Keratinocyte (primary cell): Measurements from ENCODE around the gene AEBP1. TPM values are rescaled to one million over a fixed set of nuclear protein-coding genes. Genes with fewer than 3 reads are reported as not detected.

Source experiments
- DNase-seq: peaks from one replicate; pipeline ENCODE4 v3.0.0-alpha.2; 2011; ENCODE audit warnings: low read depth, missing footprints, low spot score
- FAIRE-seq: peaks from 2 replicates; lab custom pipeline; 2011; peaks lifted over from hg19 to GRCh38; lab: Jason Lieb, UNC
- H2AFZ ChIP-seq: 2 replicates; pipeline ENCODE4 v1.6.0; 2012; ENCODE audit warnings: low read length, control low read depth, inconsistent platforms; ENCODE audit not compliant: control insufficient read depth
- H3K27ac ChIP-seq: 2 replicates; pipeline ENCODE4 v1.5.1; 2011; ENCODE audit warnings: low read length; ENCODE audit not compliant: control insufficient read depth, insufficient read depth
- H3K27me3 ChIP-seq: 3 replicates; pipeline ENCODE4 v1.6.0; 2011; ENCODE audit warnings: low read length; ENCODE audit not compliant: control insufficient read depth, insufficient read depth; ENCODE audit errors: extremely low read depth
- H3K36me3 ChIP-seq, 2 experiments: 2 replicates in 1 of 2; 3 replicates in 1 of 2; pipeline ENCODE4 v1.5.1; 2011; ENCODE audit warnings: low read length in 2 of 2, mild to moderate bottlenecking in 1 of 2; ENCODE audit not compliant: control insufficient read depth in 2 of 2, insufficient read depth in 2 of 2; ENCODE audit errors: extremely low read depth in 1 of 2
- H3K4me1 ChIP-seq: 3 replicates; pipeline ENCODE4 v1.5.1; 2011; ENCODE audit warnings: low read length; ENCODE audit not compliant: control insufficient read depth, insufficient read depth; ENCODE audit errors: extremely low read depth
- H3K4me2 ChIP-seq: 3 replicates; pipeline ENCODE4 v1.6.0; 2011; ENCODE audit warnings: low read depth, low read length; ENCODE audit not compliant: control insufficient read depth, insufficient read depth; ENCODE audit errors: extremely low read depth
- H3K4me3 ChIP-seq, 3 experiments: fragments of 200-600 bp in 1 of 3; sonication (generic) in 1 of 3; 2 replicates in 2 of 3; 3 replicates in 1 of 3; pipeline ENCODE4 v1.5.1; 2011 to 2016; ENCODE audit warnings: low read length in 3 of 3, mild to moderate bottlenecking in 3 of 3, control low read depth in 2 of 3, inconsistent platforms in 1 of 3, low read depth in 1 of 3, mixed read lengths in 1 of 3, mixed run types in 1 of 3, moderate library complexity in 1 of 3; ENCODE audit not compliant: control insufficient read depth in 2 of 3, insufficient read depth in 2 of 3; ENCODE audit errors: extremely low read depth in 1 of 3
- H3K79me2 ChIP-seq: 2 replicates; pipeline ENCODE4 v1.6.0; 2012; ENCODE audit warnings: low read length; ENCODE audit not compliant: control insufficient read depth, insufficient read depth
- H3K9ac ChIP-seq: 3 replicates; pipeline ENCODE4 v1.6.0; 2011; ENCODE audit warnings: low read length; ENCODE audit not compliant: control insufficient read depth, insufficient read depth; ENCODE audit errors: extremely low read depth
- H3K9me1 ChIP-seq: 3 replicates; pipeline ENCODE4 v1.6.0; 2011; ENCODE audit warnings: low read length; ENCODE audit not compliant: control insufficient read depth, insufficient read depth; ENCODE audit errors: extremely low read depth
- H3K9me3 ChIP-seq: 2 replicates; pipeline ENCODE4 v1.5.1; 2012; ENCODE audit warnings: low read depth, low read length; ENCODE audit not compliant: control insufficient read depth
- H4K20me1 ChIP-seq: 3 replicates; pipeline ENCODE4 v1.6.0; 2011; ENCODE audit warnings: low read length; ENCODE audit not compliant: control insufficient read depth, insufficient read depth; ENCODE audit errors: extremely low read depth
- CTCF ChIP-seq, 3 experiments: IDR thresholded peaks in 1 of 3; conservative IDR thresholded peaks in 1 of 3; optimal IDR thresholded peaks in 1 of 3; 2 replicates in 2 of 3; 3 replicates in 1 of 3; pipeline versions ENCODE3 to v1.5.1; 2011; ENCODE audit warnings: low read length in 3 of 3, mild to moderate bottlenecking in 3 of 3, moderate library complexity in 2 of 3, control low read depth in 1 of 3, inconsistent platforms in 1 of 3; ENCODE audit not compliant: insufficient read depth in 2 of 3; ENCODE audit errors: extremely low read depth in 1 of 3
- EZH2 ChIP-seq: IDR thresholded peaks from one replicate; pipeline ENCODE4 v1.6.1; 2012; ENCODE audit warnings: inconsistent platforms, mild to moderate bottlenecking, low read length, moderate library complexity
- dilution Hi-C: fragments of 300-500 bp; cut with MboI; formaldehyde crosslinking; loops from one replicate; pipeline ENCODE4 v1.7.0; 2020; ENCODE audit warnings: low sequenced_read_pairs; ENCODE audit not compliant: extremely low pct_ligation_motif_present
- polyA plus RNA-seq, 5 experiments: library from polyadenylated mRNA; depleted of rRNA in 3 of 5; stranded (reverse) in 3 of 5; stranded (forward) in 1 of 5; unstranded in 1 of 5; fragments of >200 nt; gene quantifications; 1 replicate in 1 of 5; 2 replicates in 3 of 5; 3 replicates in 1 of 5; pipeline versions ENCODE4 v1.2.1 to v1.2.3, GENCODE V29; 2011 to 2012; ENCODE audit warnings: missing spikeins in 2 of 5, low read depth in 1 of 5, low replicate concordance in 1 of 5

Gene AEBP1
- polyA plus RNA-seq, 1 donor (not counting 4 experiments of a cell fraction or from before 2014, with no cell fraction given) = 0.03 TPM

GRCh38 chr7:44147026-44147991 lies 43.2 kb downstream of the AEBP1 start:
- H3K9ac ChIP-seq = no peak overlapping the region
- H3K9me1 ChIP-seq = no peaks in the 10 kb centered on the region
- no peak for DNase-seq
- peaks cover 3% of the 10 kb centered on the region for H3K4me1 ChIP-seq
- TF ChIP-seq EZH2 (no peak), CTCF (optimal IDR thresholded peaks at IDR 0.05 in 1 of 3, IDR thresholded peaks at IDR 0.05 in 1 of 3, conservative IDR thresholded peaks at IDR 0.05 in 1 of 3; ENCODE audit: extremely low read depth in 1 of 3, insufficient read depth in 2 of 3, low read length in 3 of 3) (no peak)
- H4K20me1 ChIP-seq = no peaks in the 10 kb centered on the region
- H3K27ac ChIP-seq = no peak overlapping the region
- H3K27me3 ChIP-seq = peaks cover 29% of the 10 kb centered on the region
- H2AFZ ChIP-seq = no peak overlapping the region
- no peak for FAIRE-seq
- H3K4me3 ChIP-seq = no peak overlapping the region
- H3K9me3 ChIP-seq = no peaks in the 10 kb centered on the region
- H3K36me3 ChIP-seq = no peaks in the 10 kb centered on the region
- no peak overlapping the region for H3K4me2 ChIP-seq
- dilution Hi-C loops = no loop called here
- H3K79me2 ChIP-seq = no peaks in the 10 kb centered on the region

- TF ChIP-seq EZH2 (no peak), CTCF (optimal IDR thresholded peaks at IDR 0.05 in 1 of 3, IDR thresholded peaks at IDR 0.05 in 1 of 3, conservative IDR thresholded peaks at IDR 0.05 in 1 of 3; ENCODE audit: extremely low read depth in 1 of 3, insufficient read depth in 2 of 3, low read length in 3 of 3) (no peak)
- H3K36me3 ChIP-seq = no peaks in the 10 kb centered on the region
- no peak for FAIRE-seq
These were observed 44.0 kb downstream of the AEBP1 start for GRCh38 chr7:44148166-44148565.

More at GRCh38 chr7:44148166-44148565, 44.0 kb downstream of the AEBP1 start:
- Histone ChIP-seq H3K4me2 (no peak overlapping the region), H3K9me3 (no peaks in the 10 kb centered on the region), H4K20me1 (no peaks in the 10 kb centered on the region), H3K9me1 (no peaks in the 10 kb centered on the region), H3K27me3 (peaks cover 29% of the 10 kb centered on the region), H3K4me3 (no peak overlapping the region), H3K79me2 (no peaks in the 10 kb centered on the region), H3K27ac (no peak overlapping the region), H2AFZ (no peak overlapping the region), H3K4me1 (peaks cover 3% of the 10 kb centered on the region), H3K9ac (no peak overlapping the region)
- DNase-seq = no peak
- dilution Hi-C loops = no loop called here
